B cell (primary cell): Measurements from ENCODE around the gene KATNAL1. TPM values are rescaled to one million over a fixed set of nuclear protein-coding genes. Genes with fewer than 3 reads are reported as not detected.

Experiments used
- ATAC-seq: fragments of 200-7000 bp; cut with Tn5 transposase; one replicate; pipeline ENCODE4 v1.10.0; 2021; ENCODE audit warnings: low read depth, mild to moderate bottlenecking, moderate number of reproducible peaks, moderate library complexity
- CTCF ChIA-PET: fragments of 350-600 bp; sonication (Branson Sonifier 250); formaldehyde crosslinking; loops from one replicate; lab custom pipeline; 2021; ENCODE audit warnings: antibody characterized with exemption, inconsistent platforms; lab: Charles Lee
- POLR2A ChIA-PET: fragments of 350-600 bp; sonication (Branson Sonifier 250); formaldehyde crosslinking; loops from one replicate; lab custom pipeline; 2021; ENCODE audit warnings: antibody characterized with exemption; lab: Charles Lee
- DNase-seq: peaks from one replicate; pipeline ENCODE4 v3.0.0; 2013
- H2AFZ ChIP-seq: 2 replicates; pipeline ENCODE4 v1.6.1; 2012; ENCODE audit warnings: mild to moderate bottlenecking, low read depth, low read length; ENCODE audit not compliant: insufficient read depth, poor library complexity, severe bottlenecking
- H3K27ac ChIP-seq, 2 donors: 1 replicate in 1 of 2; 2 replicates in 1 of 2; pipeline ENCODE4 v1.5.1; 2012 to 2013; ENCODE audit warnings: low read length in 2 of 2, mild to moderate bottlenecking in 2 of 2, moderate library complexity in 1 of 2
- H3K27me3 ChIP-seq, 4 experiments: fragments of 200-600 bp in 1 of 4; sonication (generic) in 1 of 4; replicated peaks in 1 of 4; 1 replicate in 2 of 4; 2 replicates in 2 of 4; pipeline versions ENCODE4 v1.6.1 to v1.7.0; 2013 to 2016; ENCODE audit warnings: low read length in 3 of 4, mild to moderate bottlenecking in 2 of 4, mixed read lengths in 1 of 4, moderate library complexity in 1 of 4; ENCODE audit not compliant: insufficient read depth in 4 of 4, control insufficient read depth in 3 of 4; ENCODE audit errors: control extremely low read depth in 1 of 4
- H3K36me3 ChIP-seq, 2 experiments: replicated peaks in 1 of 2; 1 replicate in 1 of 2; 2 replicates in 1 of 2; pipeline versions ENCODE4 v1.6.1 to v1.7.1; 2013; ENCODE audit warnings: low read length in 1 of 2; ENCODE audit not compliant: insufficient read depth in 2 of 2, control insufficient read depth in 1 of 2; ENCODE audit errors: control extremely low read depth in 1 of 2, extremely low read depth in 1 of 2
- H3K4me1 ChIP-seq, 2 donors: fragments of 200-600 bp in 1 of 2; sonication (generic) in 1 of 2; 1 replicate in 1 of 2; 2 replicates in 1 of 2; pipeline versions ENCODE4 v1.5.1 to v1.6.1; 2013 to 2017; ENCODE audit warnings: low read length in 2 of 2; ENCODE audit not compliant: control insufficient read depth in 2 of 2, insufficient read depth in 2 of 2
- H3K4me2 ChIP-seq: replicated peaks from 2 replicates; pipeline ENCODE3; 2012; ENCODE audit warnings: mild to moderate bottlenecking, low read depth, low read length; ENCODE audit not compliant: poor library complexity, severe bottlenecking
- H3K4me3 ChIP-seq, 5 experiments: fragments of 200-600 bp in 1 of 5; sonication (generic) in 1 of 5; 1 replicate in 3 of 5; 2 replicates in 2 of 5; pipeline versions ENCODE4 v1.5.1 to v1.7.0; 2011 to 2016; ENCODE audit warnings: low read length in 4 of 5, mild to moderate bottlenecking in 4 of 5, low read depth in 2 of 5, control low read depth in 1 of 5, moderate library complexity in 1 of 5; ENCODE audit not compliant: insufficient read depth in 1 of 5; ENCODE audit errors: control extremely low read depth in 1 of 5, extremely low read depth in 1 of 5
- H3K79me2 ChIP-seq: fragments of 200-600 bp; sonication (generic); one replicate; pipeline ENCODE4 v1.6.0; 2016; ENCODE audit warnings: low read length; ENCODE audit not compliant: control insufficient read depth, insufficient read depth
- H3K9ac ChIP-seq: fragments of 200-600 bp; sonication (generic); 2 replicates; pipeline ENCODE4 v1.6.1; 2017; ENCODE audit warnings: mild to moderate bottlenecking, low read length, moderate library complexity
- H3K9me3 ChIP-seq, 3 donors: one replicate each; pipeline versions ENCODE4 v1.6.1 to v1.7.1; 2013; ENCODE audit warnings: low read length in 2 of 3; ENCODE audit not compliant: control insufficient read depth in 2 of 3, insufficient read depth in 1 of 3; ENCODE audit errors: control extremely low read depth in 1 of 3
- H4K20me1 ChIP-seq: 2 replicates; pipeline ENCODE4 v1.6.0; 2012; ENCODE audit warnings: mild to moderate bottlenecking, low read length; ENCODE audit not compliant: insufficient read depth, control insufficient read depth, poor library complexity, severe bottlenecking
- H3K27ac Mint-ChIP-seq: one replicate; pipeline ENCODE4 v1.8.0; 2021; ENCODE audit warnings: mixed read lengths
- H3K27me3 Mint-ChIP-seq: one replicate; pipeline ENCODE4 v1.8.0; 2021; ENCODE audit warnings: mixed read lengths
- H3K4me1 Mint-ChIP-seq: one replicate; pipeline ENCODE4 v1.8.0; 2021; ENCODE audit warnings: mixed read lengths
- H3K4me3 Mint-ChIP-seq: one replicate; pipeline ENCODE4 v1.8.0; 2021; ENCODE audit warnings: mixed read lengths
- H3K9me3 Mint-ChIP-seq: one replicate; pipeline ENCODE4 v1.8.0; 2022; ENCODE audit warnings: mixed read lengths; ENCODE audit not compliant: insufficient read depth
- EZH2 ChIP-seq: IDR thresholded peaks from 2 replicates; pipeline ENCODE4 v1.6.1; 2012; ENCODE audit warnings: borderline replicate concordance, low read depth, mild to moderate bottlenecking, moderate library complexity, low read length; ENCODE audit not compliant: insufficient read depth, poor library complexity, severe bottlenecking
- WGBS: methylation state at CpG from one replicate; pipeline ENCODE4 v1.1.5; 2013; ENCODE audit warnings: missing lambda C conversion rate; ENCODE audit not compliant: insufficient coverage; 5-methylcytosine and 5-hydroxymethylcytosine counted together
- intact Hi-C: fragments of 100-400 bp; cut with micrococcal nuclease; formaldehyde crosslinking; loops from one replicate; pipeline ENCODE4 v1.10.0; 2022
- polyA plus RNA-seq: library from polyadenylated mRNA; depleted of rRNA; stranded (reverse); fragments of >200 nt; gene quantifications from 2 replicates; pipeline ENCODE4 v1.2.3, GENCODE V29; 2012
- total RNA-seq, 2 donors: library from RNA; stranded (reverse); fragments of 120-200 nt in 1 of 2; gene quantifications; 1 replicate in 1 of 2; 2 replicates in 1 of 2; pipeline versions ENCODE4 v1.2.3 to v1.2.4, GENCODE V29; 2013 to 2022
- TF ChIP-seq, protein P1 (sequence below): fragments of 200-600 bp; IDR thresholded peaks from one replicate; pipeline ENCODE4 v1.8.0; 2022; ENCODE audit warnings: antibody characterized with exemption, mild to moderate bottlenecking

Gene KATNAL1
- total and polyA plus RNA-seq, 2 donors (not counting 1 experiment from before 2014, with no cell fraction given), result 2.7 to 21.9 TPM

DNA sequence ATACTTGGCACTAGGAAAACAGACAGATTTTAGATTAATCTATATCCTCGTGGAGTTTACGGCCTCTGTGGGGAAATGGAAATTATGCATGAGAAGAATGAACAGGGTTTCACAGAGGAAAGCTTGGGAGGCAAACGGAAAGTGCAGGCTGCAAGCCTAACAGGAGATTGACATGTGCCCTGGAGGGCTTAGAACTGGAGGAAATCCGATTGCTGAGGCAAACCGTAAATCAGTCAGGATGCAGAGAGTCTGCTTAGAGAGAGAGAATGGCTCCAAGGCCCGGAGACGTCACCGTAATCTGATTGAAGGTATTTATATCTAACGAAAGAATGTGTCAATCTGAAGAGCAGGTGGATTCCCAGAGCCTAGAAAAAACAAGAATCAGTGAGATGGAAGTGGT, 143.2 kb downstream of the KATNAL1 start:
- peaks cover 6% of the 10 kb centered on the region for H3K4me1 Mint-ChIP-seq
- H3K27ac Mint-ChIP-seq, result no peak overlapping the region
- TF ChIP-seq EZH2, result no peak
- TF ChIP-seq, protein P1, sequence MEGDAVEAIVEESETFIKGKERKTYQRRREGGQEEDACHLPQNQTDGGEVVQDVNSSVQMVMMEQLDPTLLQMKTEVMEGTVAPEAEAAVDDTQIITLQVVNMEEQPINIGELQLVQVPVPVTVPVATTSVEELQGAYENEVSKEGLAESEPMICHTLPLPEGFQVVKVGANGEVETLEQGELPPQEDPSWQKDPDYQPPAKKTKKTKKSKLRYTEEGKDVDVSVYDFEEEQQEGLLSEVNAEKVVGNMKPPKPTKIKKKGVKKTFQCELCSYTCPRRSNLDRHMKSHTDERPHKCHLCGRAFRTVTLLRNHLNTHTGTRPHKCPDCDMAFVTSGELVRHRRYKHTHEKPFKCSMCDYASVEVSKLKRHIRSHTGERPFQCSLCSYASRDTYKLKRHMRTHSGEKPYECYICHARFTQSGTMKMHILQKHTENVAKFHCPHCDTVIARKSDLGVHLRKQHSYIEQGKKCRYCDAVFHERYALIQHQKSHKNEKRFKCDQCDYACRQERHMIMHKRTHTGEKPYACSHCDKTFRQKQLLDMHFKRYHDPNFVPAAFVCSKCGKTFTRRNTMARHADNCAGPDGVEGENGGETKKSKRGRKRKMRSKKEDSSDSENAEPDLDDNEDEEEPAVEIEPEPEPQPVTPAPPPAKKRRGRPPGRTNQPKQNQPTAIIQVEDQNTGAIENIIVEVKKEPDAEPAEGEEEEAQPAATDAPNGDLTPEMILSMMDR, result no peak
- DNase-seq (no peak), ATAC-seq (no peak)
- no peaks in the 10 kb centered on the region for H3K27me3 Mint-ChIP-seq
- Histone ChIP-seq H3K79me2 (no peaks in the 10 kb centered on the region), H3K4me1 (peaks cover 0 to 2% of the 10 kb centered on the region in 2 donors), H4K20me1 (no peaks in the 10 kb centered on the region), H3K27ac (no peak overlapping the region), H3K9ac (no peak overlapping the region), H3K4me2 (no peak overlapping the region), H3K27me3 (no peaks in the 10 kb centered on the region), H3K36me3 (no peaks in the 10 kb centered on the region), H2AFZ (no peak overlapping the region), H3K4me3 (no peak overlapping the region), H3K9me3 (peaks cover 0 to 5% (median 1%) of the 10 kb centered on the region in 3 donors)
- WGBS, result 32% methylated on average over 9 of the region's 9 CpGs
- H3K4me3 Mint-ChIP-seq, result no peak overlapping the region
- ChIA-PET CTCF (no interaction called here), POLR2A (no interaction called here)
- intact Hi-C loops, result no loop called here
- no peaks in the 10 kb centered on the region for H3K9me3 Mint-ChIP-seq

DNA sequence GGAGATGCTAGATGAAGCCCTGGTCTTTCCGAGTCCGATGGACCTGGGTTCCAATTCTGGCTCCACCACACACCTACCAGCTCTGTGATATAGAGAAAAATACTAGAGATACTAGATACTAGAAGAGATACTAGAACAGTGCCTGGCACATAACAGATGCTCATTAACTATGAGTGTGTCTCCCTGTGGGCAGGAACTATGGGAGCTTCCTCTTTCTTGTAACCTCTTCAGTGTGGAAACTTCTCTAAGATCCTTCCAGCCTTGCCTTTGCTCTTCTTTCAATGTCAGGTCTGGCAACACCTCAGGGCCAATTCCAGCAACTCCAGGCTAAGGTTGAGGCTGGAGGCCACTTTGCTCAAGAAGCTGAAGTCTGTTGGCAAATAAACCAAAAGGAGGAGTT, 143.9 kb downstream of the KATNAL1 start:
- no peak for ATAC-seq
- Histone ChIP-seq H3K27me3 (no peaks in the 10 kb centered on the region), H3K9ac (no peak overlapping the region), H3K9me3 (peaks cover 0 to 7% (median 1%) of the 10 kb centered on the region in 3 donors), H3K79me2 (no peaks in the 10 kb centered on the region), H3K36me3 (no peaks in the 10 kb centered on the region), H3K4me1 (peaks cover 0 to 9% of the 10 kb centered on the region in 2 donors), H3K4me2 (no peak overlapping the region), H2AFZ (no peak overlapping the region), H4K20me1 (no peaks in the 10 kb centered on the region), H3K27ac (no peak overlapping the region), H3K4me3 (no peak overlapping the region)
- intact Hi-C loops, result no loop called here
- WGBS, result no CpG with 5 or more reads among the region's 2 CpGs
- POLR2A ChIA-PET, result no interaction called here
- no peak for DNase-seq
- no peaks in the 10 kb centered on the region for H3K27me3 Mint-ChIP-seq
- H3K4me1 Mint-ChIP-seq, result peaks cover 14% of the 10 kb centered on the region
- no peaks in the 10 kb centered on the region for H3K9me3 Mint-ChIP-seq
- no peak overlapping the region for H3K27ac Mint-ChIP-seq
- TF ChIP-seq EZH2, result no peak
- TF ChIP-seq, protein P1, result no peak
- no peak overlapping the region for H3K4me3 Mint-ChIP-seq
- CTCF ChIA-PET, result no interaction called here
